Measurements from ENCODE around the gene HTT-AS.

The HTT-AS gene

GRCh38 chr4:3041192-3042142, 32.9 kb downstream of the HTT-AS start:
- peaks cover 13% of the 10 kb centered on the region for H3K4me1 ChIP-seq (ENCODE audit: insufficient read depth, low read length, poor library complexity, severe bottlenecking)
- H2AFZ ChIP-seq (ENCODE audit: low read length): peak overlapping the region; percentile 93
- H3F3A ChIP-seq (ENCODE audit: low read depth): no peaks in the 10 kb centered on the region
- no peaks in the 10 kb centered on the region for H4K20me1 ChIP-seq (ENCODE audit: insufficient read depth, low read length, poor library complexity, severe bottlenecking)
- peak overlapping the region; percentile 75 for H3K4me3 ChIP-seq (ENCODE audit: low read length, poor library complexity, severe bottlenecking)
- H3K9me2 ChIP-seq (replicated peaks; ENCODE audit: low read depth, low read length): no peaks in the 10 kb centered on the region
- no peaks in the 10 kb centered on the region for H3K79me2 ChIP-seq (ENCODE audit: insufficient read depth, low read length)
- H3K36me3 ChIP-seq (ENCODE audit: insufficient read depth, low read length): no peaks in the 10 kb centered on the region
- peak overlapping the region; percentile 64 for H3K9ac ChIP-seq (ENCODE audit: low read depth, low read length, poor library complexity, severe bottlenecking)
- TF ChIP-seq CTCF (conservative IDR thresholded peaks at IDR 0.05; ENCODE audit: low read length) (no peak), EZH2phosphoT487 (IDR thresholded peaks at IDR 0.05; ENCODE audit: borderline replicate concordance) (no peak)
- no peaks in the 10 kb centered on the region for H3K9me3 ChIP-seq (ENCODE audit: insufficient read depth, low read depth, low read length)
- H3K4me2 ChIP-seq (ENCODE audit: low read depth, low read length, poor library complexity, severe bottlenecking): peak overlapping the region; percentile 78
- H3K27me3 ChIP-seq (ENCODE audit: insufficient read depth, low read length, poor library complexity, severe bottlenecking): no peaks in the 10 kb centered on the region

- Histone ChIP-seq H3K9ac (ENCODE audit: low read depth, low read length, poor library complexity, severe bottlenecking) (peak overlapping the region; percentile 64), H3K27me3 (ENCODE audit: insufficient read depth, low read length, poor library complexity, severe bottlenecking) (no peaks in the 10 kb centered on the region), H4K20me1 (ENCODE audit: insufficient read depth, low read length, poor library complexity, severe bottlenecking) (no peaks in the 10 kb centered on the region), H3K4me3 (ENCODE audit: low read length, poor library complexity, severe bottlenecking) (peak overlapping the region; percentile 75), H3K4me1 (ENCODE audit: insufficient read depth, low read length, poor library complexity, severe bottlenecking) (peaks cover 11% of the 10 kb centered on the region), H3K79me2 (ENCODE audit: insufficient read depth, low read length) (no peaks in the 10 kb centered on the region), H3K9me2 (replicated peaks; ENCODE audit: low read depth, low read length) (no peaks in the 10 kb centered on the region), H3K36me3 (ENCODE audit: insufficient read depth, low read length) (no peaks in the 10 kb centered on the region), H3K4me2 (ENCODE audit: low read depth, low read length, poor library complexity, severe bottlenecking) (peak overlapping the region; percentile 78), H3K9me3 (ENCODE audit: insufficient read depth, low read depth, low read length) (no peaks in the 10 kb centered on the region), H3F3A (ENCODE audit: low read depth) (no peaks in the 10 kb centered on the region), H2AFZ (ENCODE audit: low read length) (peak overlapping the region; percentile 93)
- TF ChIP-seq CTCF (conservative IDR thresholded peaks at IDR 0.05; ENCODE audit: low read length) (no peak), EZH2phosphoT487 (IDR thresholded peaks at IDR 0.05; ENCODE audit: borderline replicate concordance) (no peak)
These were observed 33.7 kb downstream of the HTT-AS start for GRCh38 chr4:3040452-3041191.

- no peaks in the 10 kb centered on the region for H3F3A ChIP-seq (ENCODE audit: low read depth)
- H3K4me3 ChIP-seq (ENCODE audit: low read length, poor library complexity, severe bottlenecking): no peak overlapping the region
- H3K9me2 ChIP-seq (replicated peaks; ENCODE audit: low read depth, low read length): no peaks in the 10 kb centered on the region
- no peak overlapping the region for H2AFZ ChIP-seq (ENCODE audit: low read length)
- H3K4me1 ChIP-seq (ENCODE audit: insufficient read depth, low read length, poor library complexity, severe bottlenecking): peaks cover 4% of the 10 kb centered on the region
- H3K27me3 ChIP-seq (ENCODE audit: insufficient read depth, low read length, poor library complexity, severe bottlenecking): no peaks in the 10 kb centered on the region
- no peaks in the 10 kb centered on the region for H4K20me1 ChIP-seq (ENCODE audit: insufficient read depth, low read length, poor library complexity, severe bottlenecking)
- TF ChIP-seq EZH2phosphoT487 (IDR thresholded peaks at IDR 0.05; ENCODE audit: borderline replicate concordance) (no peak), CTCF (conservative IDR thresholded peaks at IDR 0.05; ENCODE audit: low read length) (no peak)
- no peak overlapping the region for H3K4me2 ChIP-seq (ENCODE audit: low read depth, low read length, poor library complexity, severe bottlenecking)
- no peaks in the 10 kb centered on the region for H3K79me2 ChIP-seq (ENCODE audit: insufficient read depth, low read length)
- H3K9me3 ChIP-seq (ENCODE audit: insufficient read depth, low read depth, low read length): no peaks in the 10 kb centered on the region
- H3K9ac ChIP-seq (ENCODE audit: low read depth, low read length, poor library complexity, severe bottlenecking): no peak overlapping the region
- H3K36me3 ChIP-seq (ENCODE audit: insufficient read depth, low read length): no peaks in the 10 kb centered on the region
These were observed 34.5 kb downstream of the HTT-AS start for GRCh38 chr4:3039706-3040366.

Data from Loucy (cell line).